ENCODE results near the gene TTLL10.

The TTLL10 gene

DNA sequence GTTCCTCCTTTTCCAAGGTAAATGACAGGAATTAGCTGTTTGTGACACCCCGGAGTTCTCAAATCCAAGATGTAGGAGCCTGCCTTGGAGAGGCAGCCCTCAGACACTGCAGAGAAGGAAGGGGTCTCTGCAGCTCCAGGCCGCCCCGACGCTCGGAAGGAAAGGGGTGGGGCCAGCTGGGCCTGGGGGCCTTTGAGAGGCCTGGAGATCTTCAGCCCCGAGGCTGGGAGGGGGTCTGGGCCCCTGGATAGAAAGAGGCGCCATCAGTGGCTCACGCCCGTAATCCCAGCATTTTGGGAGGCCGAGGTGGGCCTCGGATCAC, 33.9 kb downstream of the TTLL10 start:
- no peak for DNase-seq

GRCh38 chr1:1208713-1209433, 35.2 kb downstream of the TTLL10 start:
- DNase-seq = peak; percentile 37

- no peak for DNase-seq
Measured at GRCh38 chr1:1210726-1211540, 37.3 kb downstream of the TTLL10 start.

DNA sequence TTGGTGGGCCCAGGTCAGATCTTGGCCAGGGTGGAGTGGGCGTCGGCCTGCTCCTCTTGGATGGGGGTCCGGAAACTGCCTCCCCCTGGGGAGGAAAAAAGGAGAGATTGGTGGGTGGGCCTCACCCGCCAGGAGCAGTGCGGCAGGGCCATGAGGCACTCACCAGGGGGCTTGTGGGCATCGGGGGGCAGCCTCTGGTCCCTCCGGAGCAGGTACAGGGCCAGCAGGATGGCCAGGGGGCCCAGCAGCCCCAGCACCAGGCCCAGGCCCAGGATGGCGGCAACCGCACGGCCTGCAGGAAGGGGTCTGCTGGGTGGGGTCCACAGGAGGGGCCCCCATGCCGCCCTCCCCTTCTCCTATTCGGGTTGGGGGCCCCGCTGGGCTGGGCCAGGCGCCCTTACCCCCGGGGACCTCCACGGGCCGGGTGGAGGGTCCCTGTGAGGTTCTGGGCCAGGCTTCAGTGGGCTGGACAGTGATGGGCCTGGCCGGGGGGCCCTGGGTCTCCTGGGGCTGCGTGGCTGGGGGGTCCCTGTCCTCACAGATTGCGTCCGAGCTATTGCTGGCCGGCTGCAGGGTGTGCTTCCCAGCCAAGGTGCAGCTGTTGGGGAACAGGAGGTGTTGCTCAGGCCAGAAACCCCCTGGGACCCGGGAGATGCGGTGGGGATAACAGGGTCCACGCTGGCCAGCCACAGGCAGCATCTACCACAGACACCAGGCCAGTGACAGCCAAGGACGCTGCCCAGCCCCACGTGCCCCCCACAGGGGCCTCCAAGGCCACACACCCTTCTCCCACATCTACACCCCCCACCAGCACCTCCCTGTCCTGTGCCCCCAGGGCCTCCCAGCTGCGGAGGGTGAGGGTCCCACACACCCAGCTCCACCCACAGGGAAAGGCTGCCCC, 38.1 kb downstream of the TTLL10 start:
- DNase-seq = no peak

- DNase-seq = peak; percentile 29
Measured at GRCh38 chr1:1212780-1213344, 39.2 kb downstream of the TTLL10 start.

GRCh38 chr1:1213345-1214265, 39.9 kb downstream of the TTLL10 start, which contains the start of gene TNFRSF4:
Gene TNFRSF4, minus strand, starts transcription at chr1:1214153. Its CDS starts 26 bp downstream, at chr1:1214127.
- no peak for DNase-seq

DNA sequence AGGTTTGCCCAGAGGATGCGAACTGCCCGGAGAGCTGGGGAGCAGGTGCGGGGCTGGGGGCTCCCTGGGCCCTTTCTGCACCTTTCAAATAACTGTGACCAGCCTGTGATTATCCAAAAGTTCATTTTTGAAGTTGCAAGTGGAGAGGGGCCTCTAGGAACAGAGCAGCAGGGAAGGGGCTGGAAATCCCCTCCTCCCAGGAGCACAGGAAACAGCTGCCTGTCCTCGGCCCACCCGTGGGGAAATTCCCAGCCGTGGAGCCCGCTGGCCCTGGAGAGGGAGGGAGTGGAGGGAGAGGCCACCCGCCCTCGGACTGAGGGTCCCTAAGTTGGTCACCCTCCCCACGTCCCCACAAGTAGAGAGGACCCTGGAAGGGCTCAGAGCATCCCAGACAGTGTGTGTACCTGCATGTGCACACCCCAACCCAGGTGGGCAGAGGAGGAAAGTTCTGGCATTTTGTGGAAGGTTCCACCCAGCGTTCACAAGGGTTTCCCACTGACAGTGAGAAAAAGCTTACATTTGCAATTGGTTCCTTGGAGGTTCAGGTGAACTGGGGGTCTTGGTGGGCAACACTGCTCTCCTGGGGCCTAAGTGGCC, 41.5 kb downstream of the TTLL10 start:
- DNase-seq = no peak

DNA sequence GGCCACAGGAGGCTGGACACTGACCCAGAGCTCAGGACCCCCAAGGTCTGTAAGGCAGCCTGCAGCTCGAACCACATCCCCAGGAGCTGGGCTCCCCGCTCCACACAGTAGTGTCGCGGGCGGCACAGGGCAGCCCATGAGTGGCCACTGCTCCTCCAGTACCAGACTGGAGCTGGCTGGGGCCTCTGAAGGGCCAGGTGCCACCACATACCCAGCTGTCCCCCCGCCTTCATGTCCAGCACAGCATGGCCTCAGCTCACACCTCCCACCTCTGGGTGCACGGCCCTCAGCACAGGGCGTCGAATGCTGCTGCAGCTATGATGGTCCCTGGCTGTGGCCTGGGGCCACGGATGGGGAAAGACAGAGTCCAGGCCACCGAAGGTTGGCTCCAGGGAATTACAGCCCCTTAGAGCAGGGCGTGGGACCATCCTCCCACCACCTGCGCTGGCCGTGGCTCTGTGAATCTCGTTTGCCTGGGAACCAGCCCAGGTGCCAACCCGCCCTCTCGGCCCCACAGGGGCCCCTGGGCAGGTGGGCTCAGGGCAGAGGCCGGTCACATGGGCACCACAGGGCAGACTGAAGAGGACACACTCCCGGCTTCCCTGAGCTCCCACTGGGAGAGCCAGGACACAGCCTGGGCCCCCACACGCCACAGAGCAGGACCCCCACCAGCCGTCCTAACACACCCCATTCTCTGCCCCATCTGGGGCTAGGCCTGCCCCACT, 42.4 kb downstream of the TTLL10 start:
- no peak for DNase-seq

GRCh38 chr1:1216770-1217620, 43.3 kb downstream of the TTLL10 start:
- DNase-seq = peak; percentile 70

DNA sequence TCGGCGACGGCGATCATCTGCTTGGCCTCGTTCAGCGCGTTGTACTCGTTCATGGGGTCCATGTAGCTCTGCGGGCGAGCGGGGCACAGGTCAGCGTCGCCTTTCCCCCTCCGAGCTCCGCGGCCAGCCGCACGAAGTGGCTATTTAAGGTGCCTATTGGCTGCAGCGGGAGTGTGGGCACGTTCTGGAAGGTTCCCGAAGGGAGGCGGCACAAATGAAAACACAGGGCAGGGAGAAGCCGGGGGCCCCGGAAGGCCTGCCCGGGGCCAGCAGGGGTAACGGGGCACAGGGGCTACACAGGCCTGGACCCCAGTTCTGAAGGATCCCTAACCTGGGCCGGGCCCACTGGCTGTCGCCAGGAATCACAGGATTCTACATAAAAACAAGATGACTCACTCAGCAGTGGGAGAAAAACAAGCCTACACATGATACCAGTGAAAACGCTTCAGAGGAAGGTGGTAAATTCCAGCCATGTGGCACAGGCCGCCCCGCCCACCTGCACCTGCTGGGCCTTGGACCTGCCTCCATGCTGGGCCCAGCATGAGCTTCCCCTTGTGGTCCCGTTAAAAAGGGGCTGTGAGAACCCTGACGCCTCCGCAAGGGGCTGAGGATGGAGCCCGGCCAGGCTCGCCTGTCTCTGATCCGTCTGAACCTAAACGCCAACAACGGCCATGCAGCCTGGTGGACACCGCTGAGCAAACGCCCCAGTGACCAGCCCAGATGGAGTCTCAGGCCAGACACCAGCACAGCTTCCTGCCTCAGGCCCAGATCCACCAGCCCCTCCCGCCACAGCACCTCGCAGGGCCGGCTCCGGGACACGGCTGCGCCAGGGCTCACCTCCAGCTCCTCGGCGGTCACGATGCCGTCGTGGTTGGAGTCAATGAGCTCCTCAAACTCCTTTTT, 44.2 kb downstream of the TTLL10 start:
- no peak for DNase-seq

DNA sequence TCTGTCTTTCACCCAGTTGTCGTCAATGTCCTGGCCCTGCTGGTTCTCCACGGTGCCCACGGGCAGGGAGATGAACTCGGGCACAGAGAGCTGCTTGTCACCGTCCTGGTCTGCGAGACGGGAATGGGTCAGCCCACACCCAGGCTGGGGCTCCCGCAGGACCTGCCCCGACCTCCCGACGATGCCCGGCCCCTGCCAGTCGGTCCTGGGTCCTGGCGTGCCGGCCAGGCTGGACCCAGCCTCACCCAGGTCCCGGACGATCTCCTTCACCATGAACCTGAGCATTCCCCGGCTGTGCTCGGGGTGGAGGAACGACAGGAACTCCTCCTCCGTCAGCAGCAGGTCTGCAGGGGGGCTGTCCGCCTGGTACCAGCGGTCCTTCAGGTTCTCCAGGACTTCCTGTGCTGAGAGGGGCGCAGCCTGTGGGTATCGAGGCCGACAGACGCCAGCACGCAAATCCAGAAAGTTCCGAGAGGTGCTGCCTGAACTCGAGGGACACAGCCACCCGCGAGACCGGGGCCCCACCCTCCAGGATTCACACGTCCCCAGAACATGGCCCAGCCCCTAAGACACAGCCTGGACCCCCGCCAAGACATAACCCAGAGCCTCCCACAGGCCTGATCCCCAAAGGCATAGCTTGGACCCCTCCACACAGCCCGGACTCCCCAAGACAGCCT, 45.0 kb downstream of the TTLL10 start:
- DNase-seq = no peak

DNA sequence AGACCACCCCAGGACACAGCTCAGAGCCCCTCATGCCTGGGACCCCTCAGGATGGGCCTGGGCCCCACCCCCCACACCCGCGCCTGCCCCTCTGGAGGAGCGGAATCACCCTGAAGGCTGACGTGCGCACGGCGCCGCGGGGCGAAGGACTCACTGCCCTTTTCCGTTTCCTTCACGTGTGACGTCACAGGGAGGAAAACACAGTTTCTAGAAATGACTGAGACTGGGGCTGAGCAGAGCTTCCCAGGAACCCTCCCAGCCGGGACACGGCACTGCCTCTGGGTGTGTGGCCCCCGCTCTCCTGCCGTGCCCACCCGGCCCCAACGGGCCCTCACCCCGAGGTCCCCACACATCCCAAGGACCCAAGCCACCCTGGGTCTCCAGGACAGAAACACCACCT, 45.7 kb downstream of the TTLL10 start:
- DNase-seq = peak; percentile 48

DNA sequence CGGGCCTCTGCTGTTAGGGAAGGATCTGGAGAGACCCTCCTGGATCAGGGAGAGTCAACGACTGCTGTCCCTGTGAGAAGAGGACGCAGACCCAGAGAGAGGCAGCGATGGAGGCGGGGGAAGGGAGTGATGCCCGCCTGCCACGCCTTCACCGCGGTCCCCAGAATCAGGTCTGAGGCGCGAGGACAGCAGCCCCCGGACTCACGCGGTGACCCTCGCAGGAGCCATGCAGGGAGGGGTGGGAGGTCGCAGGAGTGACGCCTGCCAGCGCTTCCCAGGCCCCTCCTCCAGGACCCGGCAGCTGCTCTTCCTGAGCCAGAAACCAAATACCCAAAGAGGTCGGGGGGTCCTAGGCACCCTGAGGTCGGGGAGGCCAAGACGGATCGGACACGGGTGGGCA, 46.5 kb downstream of the TTLL10 start:
- no peak for DNase-seq

DNA sequence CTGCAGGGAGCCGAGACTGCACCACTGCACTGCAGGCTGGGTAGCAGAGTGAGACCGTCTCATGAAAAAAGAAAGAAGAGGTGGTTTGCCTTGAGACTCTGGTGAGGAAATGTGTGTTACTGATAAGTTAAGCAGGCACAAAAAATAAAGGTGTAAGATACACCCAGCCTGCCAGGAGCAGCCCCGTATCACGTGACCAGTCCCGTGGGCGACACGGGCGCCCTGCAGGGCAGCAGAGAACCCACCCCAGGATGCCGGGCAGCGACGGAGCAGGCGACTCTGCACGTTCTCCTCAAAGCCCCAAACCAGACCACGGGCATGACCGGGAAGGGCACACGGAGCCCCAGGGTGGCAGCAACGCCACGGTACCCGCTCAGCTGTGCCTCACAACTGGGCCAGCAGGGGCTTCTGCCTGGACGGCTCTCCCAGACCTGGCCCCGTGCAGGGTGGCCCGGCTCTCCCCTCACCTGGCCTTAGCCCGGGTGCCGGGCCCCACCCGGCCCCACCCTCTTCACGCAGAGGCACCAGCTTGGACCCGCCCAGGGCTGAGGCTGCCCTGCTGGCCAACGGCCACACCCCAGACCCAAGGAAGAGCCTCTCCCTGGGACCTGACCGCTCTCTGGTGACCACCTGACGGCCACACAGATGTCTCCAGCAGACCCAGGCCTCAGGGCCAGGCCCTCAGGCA, 48.4 kb downstream of the TTLL10 start:
- no peak for DNase-seq

DNA sequence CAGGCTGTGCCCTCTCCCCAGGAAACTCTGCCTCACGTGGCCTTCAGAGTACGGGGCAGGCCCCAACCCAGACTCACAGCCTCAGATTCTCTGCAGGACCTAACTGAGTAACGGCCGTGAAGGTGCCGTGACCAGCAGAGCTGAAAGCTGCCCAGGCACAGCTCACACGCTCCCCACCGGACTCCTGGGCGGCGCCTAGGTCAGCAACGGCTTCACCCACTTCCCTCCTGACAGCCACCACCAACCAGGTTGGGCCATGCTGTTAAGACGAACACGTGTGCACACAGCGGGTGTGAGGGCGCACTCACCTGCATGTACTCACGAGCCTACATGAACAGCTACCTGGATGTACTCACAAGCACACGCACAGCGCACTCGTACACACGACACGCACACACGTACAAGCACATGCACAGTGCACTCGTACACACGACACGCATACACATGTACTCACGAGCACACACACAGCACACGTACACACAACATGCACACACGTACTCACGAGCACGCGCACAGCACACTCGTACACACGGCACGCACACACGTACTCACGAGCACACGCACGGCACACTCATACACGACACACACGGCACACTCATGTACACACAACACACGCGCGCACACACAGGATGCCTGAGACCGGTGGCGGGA, 49.0 kb downstream of the TTLL10 start:
- no peak for DNase-seq

GRCh38 chr1:1223321-1223720, 49.6 kb downstream of the TTLL10 start:
- DNase-seq = no peak

- no peak for DNase-seq
Measured at GRCh38 chr1:1223891-1224290, 50.2 kb downstream of the TTLL10 start.

All from activated effector memory CD4-positive, alpha-beta T cell treated with Interleukin-2 at 50 U/mL for 16 hours (primary cell).